PFSK-1 (cell line): Measurements from ENCODE around the gene PRR7.

Experiments used
- FOXP2 ChIP-seq: optimal IDR thresholded peaks from 2 replicates; pipeline ENCODE3; 2011; ENCODE audit warnings: borderline replicate concordance, control low read depth, inconsistent platforms; ENCODE audit not compliant: insufficient read depth; ENCODE audit errors: extremely low read length, extremely low read depth
- POLR2AphosphoS5 ChIP-seq: IDR thresholded peaks from 2 replicates; pipeline ENCODE4 v1.6.1; 2012; ENCODE audit warnings: low read depth, mild to moderate bottlenecking, control low read depth, low read length, moderate library complexity
- REST ChIP-seq, 2 experiments: IDR thresholded peaks; 2 replicates each; pipeline versions ENCODE4 v1.6.1 to v1.8.0; 2011 to 2012; ENCODE audit warnings: low read depth in 2 of 2, low read length in 2 of 2, control low read depth in 1 of 2, inconsistent platforms in 1 of 2, mild to moderate bottlenecking in 1 of 2, moderate library complexity in 1 of 2; ENCODE audit not compliant: insufficient read depth in 1 of 2
- SIN3A ChIP-seq: IDR thresholded peaks from 2 replicates; pipeline ENCODE4 v1.6.1; 2012; ENCODE audit warnings: mild to moderate bottlenecking, low read length, moderate library complexity, borderline replicate concordance; ENCODE audit not compliant: insufficient read depth
- TAF1 ChIP-seq: IDR thresholded peaks from 2 replicates; pipeline ENCODE4 v1.6.1; 2012; ENCODE audit warnings: low read length, control low read depth, borderline replicate concordance; ENCODE audit not compliant: insufficient read depth

The PRR7 gene

GRCh38 chr5:177477701-177478477 lies 31.3 kb downstream of the PRR7 start:
- TF ChIP-seq REST (IDR thresholded peaks at IDR 0.05; ENCODE audit: insufficient read depth in 1 of 2, low read depth in 2 of 2, low read length in 2 of 2) (no peak), POLR2AphosphoS5 (no peak), SIN3A (no peak), FOXP2 (no peak), TAF1 (no peak)

GRCh38 chr5:177478711-177479646 lies 32.4 kb downstream of the PRR7 start:
- no peak for TF ChIP-seq REST (IDR thresholded peaks at IDR 0.05; ENCODE audit: insufficient read depth in 1 of 2, low read depth in 2 of 2, low read length in 2 of 2)
- no peak for TF ChIP-seq FOXP2
- TF ChIP-seq SIN3A = no peak
- no peak for TF ChIP-seq TAF1
- no peak for TF ChIP-seq POLR2AphosphoS5

- no peak for TF ChIP-seq TAF1
- TF ChIP-seq POLR2AphosphoS5 = no peak
- no peak for TF ChIP-seq SIN3A
- no peak for TF ChIP-seq FOXP2
- no peak for TF ChIP-seq REST (IDR thresholded peaks at IDR 0.05; ENCODE audit: insufficient read depth in 1 of 2, low read depth in 2 of 2, low read length in 2 of 2)
Measured at GRCh38 chr5:177479774-177480173, 33.2 kb downstream of the PRR7 start.

GRCh38 chr5:177482359-177482795 lies 35.8 kb downstream of the PRR7 start:
- TF ChIP-seq POLR2AphosphoS5 (0 out of 2 replicates have a peak, but pooled peaks have one; percentile 35), FOXP2 (no peak), REST (IDR thresholded peaks at IDR 0.05; ENCODE audit: insufficient read depth in 1 of 2, low read depth in 2 of 2, low read length in 2 of 2) (no peak), TAF1 (no peak), SIN3A (no peak)
